GM12878 (cell line): Measurements from ENCODE around the gene NDST4. TPM values are rescaled to one million over a fixed set of nuclear protein-coding genes. Genes with fewer than 3 reads are reported as not detected.

ENCODE experiments used
- BCLAF1 ChIP-seq: fragments of 450-650 bp; IDR thresholded peaks from 2 replicates; pipeline ENCODE4 v1.6.1; 2017; ENCODE audit warnings: antibody characterized with exemption, mild to moderate bottlenecking, moderate library complexity
- BHLHE40 ChIP-seq, 2 experiments: fragments of 450-650 bp in 1 of 2; IDR thresholded peaks; 2 replicates each; pipeline ENCODE4 v1.6.1; 2011 to 2017; ENCODE audit warnings: low read depth in 2 of 2, borderline replicate concordance in 1 of 2, improper control_type of control experiment in 1 of 2, low read length in 1 of 2, mild to moderate bottlenecking in 1 of 2
- EED ChIP-seq: sonication (generic); IDR thresholded peaks from 2 replicates; pipeline ENCODE4 v1.6.1; 2016; ENCODE audit warnings: antibody characterized with exemption, low read depth
- FOS ChIP-seq: IDR thresholded peaks from 3 replicates; pipeline ENCODE4 v1.6.1; 2011; ENCODE audit warnings: borderline replicate concordance; ENCODE audit not compliant: insufficient read length; ENCODE audit errors: extremely low read depth
- JUND ChIP-seq: IDR thresholded peaks from 2 replicates; pipeline ENCODE4 v1.6.1; 2012; ENCODE audit warnings: low read depth, mild to moderate bottlenecking, low read length, improper control_type of control experiment, moderate library complexity
- MYB ChIP-seq: fragments of 150-350 bp; IDR thresholded peaks from 2 replicates; pipeline ENCODE4 v1.6.1; 2014; ENCODE audit warnings: mild to moderate bottlenecking, low read depth, low read length, borderline replicate concordance
- PBX3 ChIP-seq: IDR thresholded peaks from 2 replicates; pipeline ENCODE4 v1.6.1; 2011; ENCODE audit warnings: mild to moderate bottlenecking, low read depth, low read length, moderate library complexity; ENCODE audit not compliant: insufficient replicate concordance
- SIX5 ChIP-seq: IDR thresholded peaks from 2 replicates; pipeline ENCODE4 v1.6.1; 2011; ENCODE audit warnings: mild to moderate bottlenecking, low read depth, low read length, moderate library complexity; ENCODE audit not compliant: severe bottlenecking
- SMAD5 ChIP-seq: IDR thresholded peaks from 2 replicates; pipeline ENCODE4 v1.6.1; 2016; ENCODE audit warnings: antibody characterized with exemption, low read depth
- SMC3 ChIP-seq: IDR thresholded peaks from 2 replicates; pipeline ENCODE4 v1.6.1; 2011; ENCODE audit warnings: low read length, improper control_type of control experiment, borderline replicate concordance
- TCF7 ChIP-seq: IDR thresholded peaks from 2 replicates; pipeline ENCODE4 v1.6.1; 2014; ENCODE audit warnings: antibody characterized with exemption, borderline replicate concordance
- polyA plus RNA-seq, 11 experiments: library from polyadenylated mRNA; depleted of rRNA in 4 of 11; unstranded in 6 of 11; stranded (reverse) in 5 of 11; fragments of >200 nt; fragmentation: Nextera tagmentation in 4 of 11; fragmentation: Illumina TruSeq in 1 of 11; extraction: Ambion mirVana in 4 of 11; extraction: Trizol in 1 of 11; gene quantifications; 1 replicate in 1 of 11; 2 replicates in 10 of 11; pipeline versions ENCODE4 v1.2.1 to v1.2.3, GENCODE V29; 2011 to 2016; ENCODE audit warnings: inconsistent platforms in 2 of 11, missing spikeins in 2 of 11, low read depth in 1 of 11
- total RNA-seq, 4 experiments: library from RNA; depleted of rRNA in 3 of 4; stranded (reverse); fragments of >200 nt in 3 of 4; fragmentation: Illumina TruSeq in 1 of 4; extraction: Trizol in 1 of 4; gene quantifications; 2 replicates each; pipeline versions ENCODE4 v1.2.1 to v1.2.3, GENCODE V29; 2013 to 2021

The NDST4 gene
- total and polyA plus RNA-seq, 10 of the 15 experiments (the other 5 are each of a cell fraction or from before 2014, with no cell fraction given), result 0.04 to 0.11 (median 0.07) TPM; not detected in 6

DNA sequence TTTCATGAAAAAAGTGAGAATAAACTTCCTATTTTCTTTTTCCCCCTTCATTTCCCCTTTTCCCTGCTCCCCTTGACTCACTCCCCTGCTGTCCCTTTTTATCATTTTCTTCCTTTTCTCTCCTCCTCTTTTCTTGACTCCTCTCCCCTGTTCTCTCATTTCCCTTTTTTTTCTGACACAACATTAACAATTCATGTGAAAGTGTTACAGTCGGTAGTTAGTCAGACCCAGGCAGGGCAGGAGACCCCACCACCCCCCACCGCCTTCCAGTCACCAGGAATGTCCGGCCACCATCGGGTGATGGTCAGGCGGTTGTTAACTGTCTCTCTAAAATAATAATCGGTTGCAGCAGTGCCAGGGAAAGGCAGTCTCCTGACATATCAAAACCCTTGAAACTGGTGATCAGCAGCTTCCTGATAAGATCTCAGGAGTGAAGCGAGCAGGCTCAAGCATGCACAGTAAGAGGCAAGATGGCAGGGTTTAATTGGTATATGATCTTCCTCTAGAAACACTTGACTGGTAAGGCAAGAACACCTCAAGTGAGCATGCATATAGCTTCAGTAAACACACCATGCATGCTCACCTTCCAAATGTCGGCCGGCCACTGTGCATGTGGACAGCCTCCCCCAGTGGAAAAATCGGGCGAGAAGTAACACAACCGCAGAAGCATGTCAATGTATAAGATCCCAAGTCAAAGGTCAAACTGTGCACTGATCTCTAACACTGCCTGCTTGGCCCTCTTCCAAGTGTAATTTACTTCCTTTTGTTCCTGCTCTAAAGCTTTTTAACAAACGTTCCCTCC, 191.4 kb downstream of the NDST4 start (continued):
- no peak for TF ChIP-seq PBX3
- TF ChIP-seq MYB, result no peak
- no peak for TF ChIP-seq SMAD5
- no peak for TF ChIP-seq SIX5
- TF ChIP-seq BCLAF1, result no peak
- TF ChIP-seq JUND, result no peak
- no peak for TF ChIP-seq BHLHE40 (IDR thresholded peaks at IDR 0.05; ENCODE audit: borderline replicate concordance in 1 of 2, low read depth in 2 of 2, low read length in 1 of 2)
- TF ChIP-seq TCF7, result no peak
- TF ChIP-seq EED, result no peak
- TF ChIP-seq SMC3, result no peak
- no peak for TF ChIP-seq FOS
